IPS-20b (cell line): ENCODE results near the gene RAD51B.

ENCODE experiments used
- H3K27ac ChIP-seq: one replicate; pipeline ENCODE4 v1.5.1; 2013; ENCODE audit warnings: low read length
- H3K27me3 ChIP-seq: 2 replicates; pipeline ENCODE4 v1.6.1; 2013; ENCODE audit warnings: mild to moderate bottlenecking, low read length, inconsistent platforms; ENCODE audit not compliant: insufficient read depth
- H3K36me3 ChIP-seq: 2 replicates; pipeline ENCODE4 v1.6.1; 2013; ENCODE audit warnings: low read depth, mild to moderate bottlenecking, inconsistent platforms, low read length, moderate library complexity; ENCODE audit not compliant: insufficient read depth
- H3K4me1 ChIP-seq: 2 replicates; pipeline ENCODE4 v1.6.1; 2013; ENCODE audit warnings: mild to moderate bottlenecking, control low read depth, inconsistent platforms, low read length, moderate library complexity; ENCODE audit not compliant: insufficient read depth
- H3K4me3 ChIP-seq: 2 replicates; pipeline ENCODE4 v1.5.1; 2013; ENCODE audit warnings: mild to moderate bottlenecking, low read length, inconsistent platforms
- H3K9ac ChIP-seq: 2 replicates; pipeline ENCODE4 v1.6.1; 2013; ENCODE audit warnings: low read depth, mild to moderate bottlenecking, inconsistent platforms, low read length, moderate library complexity
- H3K9me3 ChIP-seq: 2 replicates; pipeline ENCODE4 v1.6.1; 2013; ENCODE audit warnings: mild to moderate bottlenecking, low read depth, low read length, inconsistent platforms; ENCODE audit not compliant: insufficient read depth

Gene RAD51B

GRCh38 chr14:67879026-67879425 lies 59.4 kb downstream of the RAD51B start:
- Histone ChIP-seq H3K9ac (no peak overlapping the region), H3K27ac (no peak overlapping the region), H3K4me3 (no peak overlapping the region), H3K36me3 (no peaks in the 10 kb centered on the region), H3K4me1 (peaks cover 10% of the 10 kb centered on the region), H3K27me3 (no peaks in the 10 kb centered on the region), H3K9me3 (no peaks in the 10 kb centered on the region)

- Histone ChIP-seq H3K27me3 (no peaks in the 10 kb centered on the region), H3K4me1 (peaks cover 10% of the 10 kb centered on the region), H3K27ac (no peak overlapping the region), H3K4me3 (no peak overlapping the region), H3K9ac (no peak overlapping the region), H3K9me3 (no peaks in the 10 kb centered on the region), H3K36me3 (no peaks in the 10 kb centered on the region)
These were observed 61.6 kb downstream of the RAD51B start for GRCh38 chr14:67881225-67881624.

GRCh38 chr14:67882986-67883555 lies 63.5 kb downstream of the RAD51B start:
- Histone ChIP-seq H3K9me3 (no peaks in the 10 kb centered on the region), H3K27me3 (no peaks in the 10 kb centered on the region), H3K27ac (no peak overlapping the region), H3K36me3 (no peaks in the 10 kb centered on the region), H3K9ac (no peak overlapping the region), H3K4me1 (peaks cover 5% of the 10 kb centered on the region; the same call in 1 of the 2 replicates), H3K4me3 (no peak overlapping the region)

DNA sequence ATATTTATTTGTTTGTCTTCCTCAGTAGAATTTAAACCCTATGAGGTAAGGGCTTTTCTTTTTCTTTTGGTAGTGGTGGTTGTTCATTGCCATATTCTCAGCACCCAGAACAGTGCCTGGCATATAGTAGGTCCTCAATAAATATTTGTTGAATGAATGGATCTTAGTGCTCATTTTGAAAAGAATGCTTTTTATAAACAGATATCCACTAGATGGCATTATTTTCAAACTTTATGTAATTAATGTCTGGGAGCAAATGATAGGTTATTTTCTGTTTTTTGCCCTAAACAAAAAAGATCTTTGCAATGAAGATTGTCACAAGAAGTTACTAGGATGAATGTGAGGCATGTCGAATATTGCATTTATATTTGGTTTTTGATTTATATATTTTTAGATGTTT lies 64.1 kb downstream of the RAD51B start:
- Histone ChIP-seq H3K27me3 (no peaks in the 10 kb centered on the region), H3K9me3 (no peaks in the 10 kb centered on the region), H3K4me1 (peaks cover 5% of the 10 kb centered on the region; the same call in 1 of the 2 replicates), H3K9ac (no peak overlapping the region), H3K27ac (no peak overlapping the region), H3K4me3 (no peak overlapping the region), H3K36me3 (no peaks in the 10 kb centered on the region)

- H3K27ac ChIP-seq: no peak overlapping the region
- H3K36me3 ChIP-seq: no peaks in the 10 kb centered on the region
- no peaks in the 10 kb centered on the region for H3K27me3 ChIP-seq
- no peak overlapping the region for H3K9ac ChIP-seq
- H3K4me3 ChIP-seq: no peak overlapping the region
- peaks cover 5% of the 10 kb centered on the region; the same call in 1 of the 2 replicates for H3K4me1 ChIP-seq
- H3K9me3 ChIP-seq: no peaks in the 10 kb centered on the region
These were observed 66.6 kb downstream of the RAD51B start for GRCh38 chr14:67886191-67886590.

DNA sequence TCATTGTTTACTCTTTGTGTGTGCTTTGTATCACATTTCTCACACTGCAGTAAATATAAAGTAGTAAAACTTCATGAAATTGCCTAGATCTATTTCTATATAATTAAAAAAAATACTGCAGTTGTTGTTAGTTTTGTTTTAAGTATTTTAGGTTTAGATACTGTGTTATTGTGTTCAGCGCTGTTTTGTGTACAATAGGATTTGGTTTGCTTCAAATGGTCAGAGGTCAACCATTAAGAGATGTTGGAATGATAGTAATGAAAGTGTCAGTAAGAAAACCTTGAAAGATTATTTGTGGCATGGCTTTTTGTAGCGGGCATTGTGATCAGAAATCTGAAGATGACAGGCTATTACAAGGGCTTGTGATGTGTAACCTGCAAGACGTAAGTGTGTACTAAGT lies 67.9 kb downstream of the RAD51B start:
- H3K4me1 ChIP-seq: peaks cover 6% of the 10 kb centered on the region; the same call in 1 of the 2 replicates
- no peaks in the 10 kb centered on the region for H3K36me3 ChIP-seq
- no peaks in the 10 kb centered on the region for H3K9me3 ChIP-seq
- H3K4me3 ChIP-seq: no peak overlapping the region
- H3K9ac ChIP-seq: no peak overlapping the region
- H3K27ac ChIP-seq: no peak overlapping the region
- no peaks in the 10 kb centered on the region for H3K27me3 ChIP-seq

DNA sequence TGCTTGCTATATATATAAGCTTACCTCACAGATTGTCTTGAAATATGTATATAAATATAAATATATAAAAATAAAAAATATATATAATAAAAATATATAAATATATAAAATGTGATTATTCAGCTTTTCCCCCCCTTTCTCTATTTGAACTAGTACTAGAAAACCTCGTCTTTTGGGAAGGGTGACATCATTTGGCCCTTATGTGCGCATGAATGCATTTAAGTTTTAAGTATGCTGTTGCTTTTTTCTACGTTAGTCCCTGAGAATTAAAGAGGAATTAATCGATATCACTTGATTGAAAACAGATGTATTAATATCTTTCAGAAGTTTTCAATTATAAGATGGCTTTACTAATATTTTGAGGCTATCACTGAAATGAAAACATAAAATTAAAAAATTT lies 69.9 kb downstream of the RAD51B start:
- H3K9me3 ChIP-seq: no peaks in the 10 kb centered on the region
- no peak overlapping the region for H3K9ac ChIP-seq
- H3K4me1 ChIP-seq: peaks cover 9% of the 10 kb centered on the region; the same call in 1 of the 2 replicates
- H3K27ac ChIP-seq: no peak overlapping the region
- H3K27me3 ChIP-seq: no peaks in the 10 kb centered on the region
- H3K4me3 ChIP-seq: no peak overlapping the region
- no peaks in the 10 kb centered on the region for H3K36me3 ChIP-seq

GRCh38 chr14:67892466-67893100 lies 73.0 kb downstream of the RAD51B start:
- Histone ChIP-seq H3K4me1 (peaks cover 9% of the 10 kb centered on the region; the same call in 1 of the 2 replicates), H3K4me3 (no peak overlapping the region), H3K27me3 (no peaks in the 10 kb centered on the region), H3K36me3 (no peaks in the 10 kb centered on the region), H3K27ac (no peak overlapping the region), H3K9me3 (no peaks in the 10 kb centered on the region), H3K9ac (no peak overlapping the region)

DNA sequence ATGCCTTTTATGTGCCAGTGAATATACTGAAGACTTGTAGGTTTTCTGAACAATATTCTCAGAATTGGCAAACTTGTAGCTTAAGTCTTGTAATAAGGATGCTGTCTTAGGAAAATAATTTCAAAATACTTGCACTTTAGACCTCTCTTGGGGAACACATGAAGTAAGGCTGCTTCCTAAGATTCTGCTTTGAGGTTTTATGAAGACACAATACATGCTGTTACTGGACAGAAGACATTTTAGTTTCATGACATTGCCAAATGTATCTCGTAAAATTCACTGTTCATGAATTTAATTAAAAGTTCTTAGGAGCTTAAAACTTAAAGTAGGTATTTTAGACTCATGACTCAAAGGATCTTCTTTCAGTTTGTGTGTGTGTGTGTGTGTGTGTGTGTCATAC lies 80.7 kb downstream of the RAD51B start:
- no peak overlapping the region for H3K9ac ChIP-seq
- H3K4me1 ChIP-seq: no peaks in the 10 kb centered on the region
- no peak overlapping the region for H3K4me3 ChIP-seq
- H3K27ac ChIP-seq: no peak overlapping the region
- H3K27me3 ChIP-seq: no peaks in the 10 kb centered on the region
- no peaks in the 10 kb centered on the region for H3K36me3 ChIP-seq
- peaks cover 17% of the 10 kb centered on the region for H3K9me3 ChIP-seq

- Histone ChIP-seq H3K9me3 (0 out of 2 replicates have a peak, but pooled peaks cover 4% of the 10 kb centered on the region), H3K4me3 (no peak overlapping the region), H3K27ac (no peak overlapping the region), H3K36me3 (no peaks in the 10 kb centered on the region), H3K27me3 (no peaks in the 10 kb centered on the region), H3K9ac (no peak overlapping the region), H3K4me1 (no peaks in the 10 kb centered on the region)
These were observed 88.6 kb downstream of the RAD51B start for GRCh38 chr14:67908052-67908754.

DNA sequence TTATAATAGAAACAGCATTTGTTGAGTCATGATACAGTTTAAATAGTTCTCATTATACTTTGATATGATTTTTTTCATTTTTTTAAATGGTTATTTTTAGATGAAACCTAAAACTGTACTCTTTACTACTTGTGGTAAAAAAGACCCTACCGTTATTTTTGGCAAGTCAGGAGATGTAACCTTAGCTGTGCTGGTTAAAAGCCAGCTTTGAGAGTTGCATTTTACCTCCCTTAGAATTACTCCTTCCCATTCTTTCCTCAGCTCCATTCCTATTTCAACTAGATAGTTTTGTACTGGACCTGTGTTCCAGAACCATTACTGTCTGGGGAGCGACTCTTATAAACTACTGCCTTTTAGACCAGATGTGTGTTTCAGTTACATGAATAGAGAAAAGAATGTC lies 92.0 kb downstream of the RAD51B start:
- Histone ChIP-seq H3K27ac (no peak overlapping the region), H3K4me1 (no peaks in the 10 kb centered on the region), H3K9me3 (no peaks in the 10 kb centered on the region), H3K36me3 (no peaks in the 10 kb centered on the region), H3K27me3 (no peaks in the 10 kb centered on the region), H3K4me3 (no peak overlapping the region), H3K9ac (no peak overlapping the region)

DNA sequence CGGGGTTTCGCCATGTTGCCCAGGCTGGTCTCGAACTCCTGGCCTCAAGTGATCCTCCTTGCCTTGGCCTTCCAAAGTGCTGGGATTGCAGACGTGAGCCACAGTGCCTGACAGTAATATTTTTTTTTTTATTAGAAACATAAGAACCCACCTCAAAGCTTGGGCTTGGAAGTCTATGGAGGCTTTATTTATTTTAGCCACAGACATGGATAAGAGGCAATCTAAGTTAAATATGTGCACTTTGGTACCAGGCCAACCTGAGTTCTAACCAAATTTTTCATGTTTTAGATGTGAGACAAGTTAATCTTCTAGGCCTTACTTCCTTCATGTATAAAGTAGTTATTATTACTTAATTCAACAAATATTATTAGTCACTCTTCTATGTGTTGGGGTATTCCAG lies 96.9 kb downstream of the RAD51B start:
- Histone ChIP-seq H3K4me1 (peaks cover 10% of the 10 kb centered on the region; the same call in 1 of the 2 replicates), H3K9me3 (no peaks in the 10 kb centered on the region), H3K27me3 (no peaks in the 10 kb centered on the region), H3K36me3 (no peaks in the 10 kb centered on the region), H3K4me3 (no peak overlapping the region), H3K9ac (no peak overlapping the region), H3K27ac (no peak overlapping the region)
